AG04449 (cell line): ENCODE results near the gene C7orf57.
A peak's percentile ranks its signal among the peaks of the same experiment; 100 is the strongest.

Experiments
- CTCF ChIA-PET: fragments of 350-600 bp; formaldehyde crosslinking; extraction: SDS; loops from one replicate; lab custom pipeline; 2021; ENCODE audit warnings: antibody characterized with exemption; lab: Yijun Ruan, JAX
- POLR2A ChIA-PET: fragments of 400-600, 350-600 bp; formaldehyde crosslinking; extraction: SDS; loops from one replicate; lab custom pipeline; 2020; ENCODE audit warnings: antibody characterized with exemption, inconsistent platforms; lab: Yijun Ruan, JAX
- DNase-seq: peaks from one replicate; pipeline ENCODE4 v3.0.0-alpha.2; 2010; ENCODE audit warnings: low read depth, low spot score
- H3K4me3 ChIP-seq: 2 replicates; pipeline ENCODE4 v1.5.1; 2011; ENCODE audit warnings: low read depth, mild to moderate bottlenecking, control low read depth, low read length
- TF ChIP-seq, protein P1 (sequence below): IDR thresholded peaks from one replicate; pipeline ENCODE4 v1.5.1; 2011; ENCODE audit warnings: mild to moderate bottlenecking, moderate library complexity, low read length, control low read depth, inconsistent platforms; ENCODE audit not compliant: insufficient read depth; ENCODE audit errors: missing control alignments

The C7orf57 gene

GRCh38 chr7:48083114-48083830 lies 47.9 kb downstream of the C7orf57 start:
- TF ChIP-seq, protein P1, sequence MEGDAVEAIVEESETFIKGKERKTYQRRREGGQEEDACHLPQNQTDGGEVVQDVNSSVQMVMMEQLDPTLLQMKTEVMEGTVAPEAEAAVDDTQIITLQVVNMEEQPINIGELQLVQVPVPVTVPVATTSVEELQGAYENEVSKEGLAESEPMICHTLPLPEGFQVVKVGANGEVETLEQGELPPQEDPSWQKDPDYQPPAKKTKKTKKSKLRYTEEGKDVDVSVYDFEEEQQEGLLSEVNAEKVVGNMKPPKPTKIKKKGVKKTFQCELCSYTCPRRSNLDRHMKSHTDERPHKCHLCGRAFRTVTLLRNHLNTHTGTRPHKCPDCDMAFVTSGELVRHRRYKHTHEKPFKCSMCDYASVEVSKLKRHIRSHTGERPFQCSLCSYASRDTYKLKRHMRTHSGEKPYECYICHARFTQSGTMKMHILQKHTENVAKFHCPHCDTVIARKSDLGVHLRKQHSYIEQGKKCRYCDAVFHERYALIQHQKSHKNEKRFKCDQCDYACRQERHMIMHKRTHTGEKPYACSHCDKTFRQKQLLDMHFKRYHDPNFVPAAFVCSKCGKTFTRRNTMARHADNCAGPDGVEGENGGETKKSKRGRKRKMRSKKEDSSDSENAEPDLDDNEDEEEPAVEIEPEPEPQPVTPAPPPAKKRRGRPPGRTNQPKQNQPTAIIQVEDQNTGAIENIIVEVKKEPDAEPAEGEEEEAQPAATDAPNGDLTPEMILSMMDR = no peak
- no peak for DNase-seq
- ChIA-PET POLR2A (no interaction called here), CTCF (interaction anchor here (0.6 to 4.0 kb wide), 6 partner anchors 26 to 138 kb away, joined by 3 to 16 read pairs (median 4); no protein-coding TSS in a partner anchor)
- no peak overlapping the region for H3K4me3 ChIP-seq

GRCh38 chr7:48084727-48085432 lies 49.5 kb downstream of the C7orf57 start:
- POLR2A ChIA-PET = interaction anchor here (0.7 kb wide), 1 partner anchor 102 kb away, joined by 7 read pairs; no protein-coding TSS in a partner anchor
- DNase-seq = peak; percentile 94
- no peak overlapping the region for H3K4me3 ChIP-seq
- TF ChIP-seq, protein P1 = no peak
- CTCF ChIA-PET = interaction anchor here (1.0 to 4.0 kb wide), 4 partner anchors 10 to 140 kb away, joined by 3 to 16 read pairs (median 6); no protein-coding TSS in a partner anchor

- TF ChIP-seq, protein P1 = no peak
- ChIA-PET POLR2A (no interaction called here), CTCF (interaction anchor here (1.0 to 4.0 kb wide), 4 partner anchors 10 to 140 kb away, joined by 3 to 16 read pairs (median 6); no protein-coding TSS in a partner anchor)
- no peak overlapping the region for H3K4me3 ChIP-seq
- DNase-seq = no peak
These were observed 50.1 kb downstream of the C7orf57 start for GRCh38 chr7:48085433-48085791.

GRCh38 chr7:48085942-48086341 lies 50.6 kb downstream of the C7orf57 start:
- POLR2A ChIA-PET = no interaction called here
- no peak overlapping the region for H3K4me3 ChIP-seq
- no peak for DNase-seq
- TF ChIP-seq, protein P1 = no peak
- CTCF ChIA-PET = interaction anchor here (1.0 to 4.0 kb wide), 4 partner anchors 9 to 141 kb away, joined by 3 to 16 read pairs (median 6); no protein-coding TSS in a partner anchor

GRCh38 chr7:48087349-48087748 lies 52.0 kb downstream of the C7orf57 start:
- ChIA-PET CTCF (interaction anchor here (1.2 kb wide), 2 partner anchors 21 to 97 kb away, joined by 3 read pairs; no protein-coding TSS in a partner anchor), POLR2A (no interaction called here)
- peak; percentile 70 for DNase-seq
- H3K4me3 ChIP-seq = no peak overlapping the region
- TF ChIP-seq, protein P1 = no peak
